ENCODE results near the gene PRKG1.

- TF ChIP-seq CTCF (IDR thresholded peaks at IDR 0.05) (no peak), POLR2A (IDR thresholded peaks at IDR 0.05) (no peak)
Observed at GRCh38 chr10:51301644-51302043, 227.4 kb downstream of the PRKG1 start.
